Esophagus squamous epithelium (tissue), 4 donors: ENCODE results near the gene OR2F2.

ENCODE experiments used
- POLR2A ChIP-seq, 4 donors: fragments of 450-650 bp; IDR thresholded peaks; one replicate each; pipeline ENCODE4 v1.6.1; 2017; ENCODE audit warnings: antibody characterized with exemption in 4 of 4, mild to moderate bottlenecking in 4 of 4, moderate library complexity in 3 of 4
- TF ChIP-seq, protein P1 (sequence below), 6 experiments: fragments of 450-650 bp in 4 of 6; fragments of 200-600 bp in 2 of 6; sonication (generic) in 2 of 6; IDR thresholded peaks; one replicate each; pipeline ENCODE4 v1.5.1; 2016 to 2019; ENCODE audit warnings: antibody characterized with exemption in 6 of 6, mild to moderate bottlenecking in 4 of 6, moderate library complexity in 4 of 6

DNA sequence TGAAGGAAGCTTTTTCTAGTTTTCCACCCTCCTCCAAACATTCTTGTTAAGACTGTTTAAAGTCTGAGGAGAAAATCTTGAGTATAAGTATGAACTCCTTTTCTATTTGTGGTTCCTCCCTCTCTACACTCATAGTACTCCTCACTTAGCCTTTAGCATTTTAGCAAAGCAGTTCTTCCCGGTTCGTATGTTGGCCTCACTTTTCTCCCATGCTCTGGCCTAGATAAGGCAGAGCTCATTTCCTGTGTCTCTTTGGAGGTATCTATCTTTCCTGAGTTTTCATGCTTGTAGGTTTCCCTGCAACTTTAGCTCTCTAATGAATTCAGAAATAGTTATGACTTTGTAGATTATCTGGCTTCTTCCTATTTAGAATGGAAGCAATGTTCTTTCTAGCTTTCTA, 13.7 kb downstream of the OR2F2 start:
- no peak for TF ChIP-seq POLR2A (IDR thresholded peaks at IDR 0.05)
- TF ChIP-seq, protein P1, sequence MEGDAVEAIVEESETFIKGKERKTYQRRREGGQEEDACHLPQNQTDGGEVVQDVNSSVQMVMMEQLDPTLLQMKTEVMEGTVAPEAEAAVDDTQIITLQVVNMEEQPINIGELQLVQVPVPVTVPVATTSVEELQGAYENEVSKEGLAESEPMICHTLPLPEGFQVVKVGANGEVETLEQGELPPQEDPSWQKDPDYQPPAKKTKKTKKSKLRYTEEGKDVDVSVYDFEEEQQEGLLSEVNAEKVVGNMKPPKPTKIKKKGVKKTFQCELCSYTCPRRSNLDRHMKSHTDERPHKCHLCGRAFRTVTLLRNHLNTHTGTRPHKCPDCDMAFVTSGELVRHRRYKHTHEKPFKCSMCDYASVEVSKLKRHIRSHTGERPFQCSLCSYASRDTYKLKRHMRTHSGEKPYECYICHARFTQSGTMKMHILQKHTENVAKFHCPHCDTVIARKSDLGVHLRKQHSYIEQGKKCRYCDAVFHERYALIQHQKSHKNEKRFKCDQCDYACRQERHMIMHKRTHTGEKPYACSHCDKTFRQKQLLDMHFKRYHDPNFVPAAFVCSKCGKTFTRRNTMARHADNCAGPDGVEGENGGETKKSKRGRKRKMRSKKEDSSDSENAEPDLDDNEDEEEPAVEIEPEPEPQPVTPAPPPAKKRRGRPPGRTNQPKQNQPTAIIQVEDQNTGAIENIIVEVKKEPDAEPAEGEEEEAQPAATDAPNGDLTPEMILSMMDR (IDR thresholded peaks at IDR 0.05) = no peak
